NCI-H128 (cell line): ENCODE results near the gene C2orf92.

Experiments
- DNase-seq: peaks from one replicate; lab custom pipeline; 2025; ENCODE audit not compliant: unreplicated experiment; lab: John Stamatoyannopoulos, UW

C2orf92 gene

GRCh38 chr2:97712693-97713295 lies 43.3 kb downstream of the C2orf92 start:
- DNase-seq: no peak

GRCh38 chr2:97713296-97714083 lies 44.0 kb downstream of the C2orf92 start, which contains the start of gene ZAP70:
Gene ZAP70 (plus strand): TSS chr2:97713576. CDS start chr2:97724037, 10,461 bp downstream.
- DNase-seq: no peak

GRCh38 chr2:97714084-97714949 lies 44.8 kb downstream of the C2orf92 start:
- DNase-seq: no peak

- no peak for DNase-seq
Observed at GRCh38 chr2:97714950-97715652, 45.6 kb downstream of the C2orf92 start.

- DNase-seq: no peak
Observed at GRCh38 chr2:97715951-97716694, 46.6 kb downstream of the C2orf92 start.

- DNase-seq: no peak
Observed at GRCh38 chr2:97716695-97717612, 47.4 kb downstream of the C2orf92 start.

- no peak for DNase-seq
Observed at GRCh38 chr2:97717613-97717995, 48.1 kb downstream of the C2orf92 start.

- DNase-seq: no peak
Observed at GRCh38 chr2:97718051-97718882, 48.8 kb downstream of the C2orf92 start.

GRCh38 chr2:97718942-97719341 lies 49.4 kb downstream of the C2orf92 start:
- DNase-seq: no peak

- no peak for DNase-seq
Observed at GRCh38 chr2:97719362-97720155, 50.0 kb downstream of the C2orf92 start.

- DNase-seq: no peak
Observed at GRCh38 chr2:97720746-97721145, 51.2 kb downstream of the C2orf92 start.

GRCh38 chr2:97722227-97722626 lies 52.7 kb downstream of the C2orf92 start:
- no peak for DNase-seq

- DNase-seq: no peak
Observed at GRCh38 chr2:97723156-97724072, 53.9 kb downstream of the C2orf92 start.

GRCh38 chr2:97724073-97724410 lies 54.5 kb downstream of the C2orf92 start:
- no peak for DNase-seq

GRCh38 chr2:97724501-97724900 lies 55.0 kb downstream of the C2orf92 start:
- DNase-seq: no peak

- no peak for DNase-seq
Observed at GRCh38 chr2:97724946-97725688, 55.6 kb downstream of the C2orf92 start.
